Measurements from ENCODE around the gene MOB3A. TPM values are rescaled to one million over a fixed set of nuclear protein-coding genes. Genes with fewer than 3 reads are reported as not detected.

Gene MOB3A
- total RNA-seq, 2 experiments from 2014 or later, result 147 to 153 TPM

GRCh38 chr19:2054763-2055162 lies 41.4 kb downstream of the MOB3A start:
- H3K27ac Mint-ChIP-seq, result peak overlapping the region; percentile 82
- H3K4me3 Mint-ChIP-seq, result peak overlapping the region; percentile 23
- no peaks in the 10 kb centered on the region for H3K27me3 Mint-ChIP-seq
- H3K36me3 Mint-ChIP-seq, result peaks cover 4% of the 10 kb centered on the region
- H3K9me3 Mint-ChIP-seq, result no peaks in the 10 kb centered on the region
- DNase-seq, result no peak
- peaks cover 43% of the 10 kb centered on the region for H3K4me1 Mint-ChIP-seq

GRCh38 chr19:2053601-2054389 lies 42.3 kb downstream of the MOB3A start:
- peaks cover 46% of the 10 kb centered on the region for H3K4me1 Mint-ChIP-seq
- no peaks in the 10 kb centered on the region for H3K9me3 Mint-ChIP-seq
- H3K36me3 Mint-ChIP-seq, result peaks cover 6% of the 10 kb centered on the region
- H3K4me3 Mint-ChIP-seq, result no peak overlapping the region
- no peaks in the 10 kb centered on the region for H3K27me3 Mint-ChIP-seq
- H3K27ac Mint-ChIP-seq, result peak overlapping the region; percentile 93
- no peak for DNase-seq

GRCh38 chr19:2051773-2052704 lies 44.1 kb downstream of the MOB3A start:
- H3K4me1 Mint-ChIP-seq, result peaks cover 47% of the 10 kb centered on the region
- H3K27ac Mint-ChIP-seq, result peak overlapping the region; percentile 93
- H3K4me3 Mint-ChIP-seq, result peak overlapping the region; percentile 79
- no peaks in the 10 kb centered on the region for H3K27me3 Mint-ChIP-seq
- peak; percentile 63 for DNase-seq
- peaks cover 6% of the 10 kb centered on the region for H3K36me3 Mint-ChIP-seq
- no peaks in the 10 kb centered on the region for H3K9me3 Mint-ChIP-seq

- peak; percentile 95 for DNase-seq
- Mint-ChIP-seq H3K4me1 (peaks cover 43% of the 10 kb centered on the region), H3K36me3 (peaks cover 6% of the 10 kb centered on the region), H3K27ac (peak within 1 kb of the TSS; percentile 93), H3K9me3 (no peaks in the 10 kb centered on the region), H3K4me3 (peak within 1 kb of the TSS; percentile 89), H3K27me3 (no peaks in the 10 kb centered on the region)
These were observed 44.9 kb downstream of the MOB3A start, which contains the start of gene MKNK2 for GRCh38 chr19:2050991-2051772. MKNK2 (minus strand) TSS chr19:2051244; CDS start chr19:2050851, 393 bp downstream.

GRCh38 chr19:2050349-2050990 lies 45.7 kb downstream of the MOB3A start:
- DNase-seq, result no peak
- Mint-ChIP-seq H3K27ac (peak overlapping the region; percentile 69), H3K27me3 (no peaks in the 10 kb centered on the region), H3K9me3 (no peaks in the 10 kb centered on the region), H3K4me1 (peaks cover 39% of the 10 kb centered on the region), H3K36me3 (peaks cover 6% of the 10 kb centered on the region), H3K4me3 (peak overlapping the region; percentile 89)

GRCh38 chr19:2049741-2050348 lies 46.3 kb downstream of the MOB3A start:
- peaks cover 35% of the 10 kb centered on the region for H3K4me1 Mint-ChIP-seq
- H3K27me3 Mint-ChIP-seq, result no peaks in the 10 kb centered on the region
- peak; percentile 72 for DNase-seq
- H3K9me3 Mint-ChIP-seq, result no peaks in the 10 kb centered on the region
- H3K4me3 Mint-ChIP-seq, result peak overlapping the region; percentile 89
- peak overlapping the region; percentile 69 for H3K27ac Mint-ChIP-seq
- H3K36me3 Mint-ChIP-seq, result peaks cover 6% of the 10 kb centered on the region

- peaks cover 33% of the 10 kb centered on the region for H3K4me1 Mint-ChIP-seq
- peaks cover 6% of the 10 kb centered on the region for H3K36me3 Mint-ChIP-seq
- no peaks in the 10 kb centered on the region for H3K27me3 Mint-ChIP-seq
- DNase-seq, result no peak
- peak overlapping the region; percentile 89 for H3K4me3 Mint-ChIP-seq
- peak overlapping the region; percentile 69 for H3K27ac Mint-ChIP-seq
- no peaks in the 10 kb centered on the region for H3K9me3 Mint-ChIP-seq
These were observed 47.0 kb downstream of the MOB3A start for GRCh38 chr19:2048959-2049740.

- Mint-ChIP-seq H3K4me1 (peaks cover 40% of the 10 kb centered on the region), H3K27me3 (no peaks in the 10 kb centered on the region), H3K27ac (peak overlapping the region; percentile 65), H3K4me3 (peak overlapping the region; percentile 89), H3K36me3 (peaks cover 8% of the 10 kb centered on the region), H3K9me3 (no peaks in the 10 kb centered on the region)
- no peak for DNase-seq
These were observed 47.8 kb downstream of the MOB3A start for GRCh38 chr19:2048104-2048958.

- Mint-ChIP-seq H3K4me1 (peaks cover 44% of the 10 kb centered on the region), H3K27me3 (no peaks in the 10 kb centered on the region), H3K36me3 (peaks cover 10% of the 10 kb centered on the region), H3K27ac (peak overlapping the region; percentile 65), H3K9me3 (no peaks in the 10 kb centered on the region), H3K4me3 (peak overlapping the region; percentile 48)
- peak; percentile 47 for DNase-seq
These were observed 48.5 kb downstream of the MOB3A start for GRCh38 chr19:2047449-2048103.

- no peaks in the 10 kb centered on the region for H3K27me3 Mint-ChIP-seq
- H3K9me3 Mint-ChIP-seq, result no peaks in the 10 kb centered on the region
- H3K4me1 Mint-ChIP-seq, result peaks cover 40% of the 10 kb centered on the region
- no peak overlapping the region for H3K27ac Mint-ChIP-seq
- DNase-seq, result no peak
- no peak overlapping the region for H3K4me3 Mint-ChIP-seq
- peaks cover 13% of the 10 kb centered on the region for H3K36me3 Mint-ChIP-seq
These were observed 49.1 kb downstream of the MOB3A start for GRCh38 chr19:2047076-2047448.

GRCh38 chr19:2046046-2046907 lies 49.8 kb downstream of the MOB3A start:
- H3K9me3 Mint-ChIP-seq, result no peaks in the 10 kb centered on the region
- no peaks in the 10 kb centered on the region for H3K27me3 Mint-ChIP-seq
- no peak for DNase-seq
- peaks cover 15% of the 10 kb centered on the region for H3K36me3 Mint-ChIP-seq
- no peak overlapping the region for H3K4me3 Mint-ChIP-seq
- H3K4me1 Mint-ChIP-seq, result peaks cover 34% of the 10 kb centered on the region
- H3K27ac Mint-ChIP-seq, result no peak overlapping the region
